Fibroblast of skin of right biceps (primary cell): Measurements from ENCODE around the gene ITLN1.

ENCODE experiments used
- DNase-seq: peaks from one replicate; pipeline ENCODE4 v3.0.0-alpha.2; 2013

The ITLN1 gene

GRCh38 chr1:160853754-160854153 lies 31.2 kb downstream of the ITLN1 start:
- no peak for DNase-seq

DNA sequence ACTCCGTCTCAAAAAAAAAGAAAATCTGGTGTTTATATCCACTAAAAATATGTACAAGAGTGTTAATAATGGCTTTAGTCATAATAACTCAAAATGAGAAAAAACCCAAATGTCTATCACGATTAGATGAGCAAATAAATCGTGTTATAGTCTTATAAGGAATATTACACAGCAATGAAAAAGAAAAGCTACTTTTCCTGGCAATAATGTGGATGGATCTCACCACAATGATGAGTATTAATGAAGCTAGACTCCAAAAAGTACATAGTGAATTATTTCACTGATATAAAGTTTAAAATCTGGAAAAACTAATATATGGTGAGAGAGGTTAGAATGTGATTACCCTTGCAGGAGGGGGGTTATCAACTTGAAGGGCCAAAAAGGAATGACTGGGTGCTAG lies 32.0 kb downstream of the ITLN1 start:
- no peak for DNase-seq

GRCh38 chr1:160850993-160851392 lies 34.0 kb downstream of the ITLN1 start:
- no peak for DNase-seq

DNA sequence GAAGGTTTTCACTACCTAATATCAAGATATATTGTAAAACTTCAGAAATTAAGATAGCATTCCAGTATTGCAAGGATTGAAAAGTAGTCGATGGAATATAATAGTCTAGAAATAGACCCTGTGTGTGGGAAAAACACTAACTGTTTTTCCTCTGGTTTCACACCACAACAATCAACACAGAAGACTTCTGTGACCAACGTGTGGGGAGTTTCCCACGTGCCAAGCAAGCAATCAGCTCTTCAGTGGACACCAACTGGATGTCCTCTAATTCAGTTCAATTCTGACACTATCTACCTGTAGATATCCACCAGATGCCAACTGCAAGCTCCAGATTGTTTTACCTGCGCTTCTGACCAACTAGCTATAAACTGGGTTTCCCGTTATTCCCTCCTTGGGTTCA lies 34.4 kb downstream of the ITLN1 start:
- DNase-seq, result no peak

DNA sequence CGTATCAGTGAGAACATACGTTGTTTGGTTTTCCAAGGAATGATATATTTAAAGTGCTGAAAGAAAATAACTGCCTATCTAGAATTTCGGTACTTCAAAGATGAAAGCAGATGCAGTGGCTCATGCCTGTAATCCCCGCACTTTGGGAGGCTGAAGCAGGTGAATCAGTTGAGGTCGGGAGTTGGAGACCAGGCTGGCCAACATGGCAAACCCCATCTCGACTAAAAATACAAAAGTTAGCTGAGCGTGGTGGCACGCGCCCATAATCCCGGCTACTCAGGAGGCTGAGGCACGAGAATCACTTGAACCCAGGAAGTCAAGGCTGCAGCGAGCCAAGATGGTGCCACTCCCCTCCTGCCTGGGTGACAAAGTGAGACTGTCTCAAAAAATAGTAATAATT lies 38.7 kb downstream of the ITLN1 start:
- DNase-seq, result no peak

DNA sequence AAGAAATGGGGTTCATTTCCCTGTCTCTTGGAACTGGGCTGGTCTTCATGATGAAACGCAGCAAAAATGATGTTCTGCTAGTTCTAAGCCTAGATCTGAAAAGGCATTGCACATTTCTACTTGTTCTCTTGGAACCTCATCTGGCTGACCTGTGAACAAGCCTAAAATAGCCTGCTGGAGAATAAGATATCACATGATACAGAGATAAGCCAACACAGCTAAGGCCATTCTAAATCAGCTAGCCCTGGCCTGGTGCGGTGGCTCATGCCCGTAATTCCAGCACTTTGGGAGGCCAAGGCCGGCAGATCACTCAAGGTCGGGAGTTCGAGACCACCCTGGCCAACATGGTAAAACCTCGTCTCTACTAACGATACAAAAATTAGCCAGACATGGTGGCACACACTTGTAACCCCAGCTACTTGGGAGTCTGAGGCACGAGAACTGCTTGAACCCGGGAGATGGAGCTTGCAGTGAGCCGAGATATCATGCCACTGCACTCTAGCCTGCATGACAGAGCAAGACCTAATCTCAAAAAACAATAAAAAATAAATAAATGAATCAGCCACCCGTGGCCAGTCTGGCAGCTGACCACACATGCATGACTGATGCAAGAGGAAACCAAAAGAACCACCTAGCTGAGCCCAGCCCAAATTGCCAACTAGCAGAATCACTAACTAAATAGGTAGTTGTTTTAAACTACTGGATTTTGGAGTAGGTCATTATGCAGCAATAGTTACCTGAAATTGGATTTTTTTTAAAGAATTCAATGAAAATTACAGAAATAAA lies 40.3 kb downstream of the ITLN1 start:
- DNase-seq, result no peak

DNA sequence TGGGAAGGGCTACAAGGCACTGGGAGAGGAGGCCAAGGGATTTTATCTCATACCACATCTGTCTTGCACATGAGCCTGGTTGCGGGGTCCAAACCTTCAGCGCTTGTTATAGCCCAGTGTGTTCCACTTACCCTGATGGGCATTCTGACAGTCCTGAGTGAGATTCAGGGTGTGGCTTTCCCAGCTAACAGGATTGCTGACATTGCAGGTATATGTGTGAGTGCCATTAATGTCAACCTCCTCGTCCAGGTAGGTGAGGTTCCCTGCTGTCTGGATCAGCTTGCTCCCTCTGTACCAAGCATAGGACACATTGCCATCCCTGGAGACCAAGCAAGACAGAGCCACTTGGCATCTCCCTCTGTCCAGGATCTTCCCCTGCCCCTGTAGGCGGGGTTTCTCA lies 43.9 kb downstream of the ITLN1 start:
- no peak for DNase-seq

DNA sequence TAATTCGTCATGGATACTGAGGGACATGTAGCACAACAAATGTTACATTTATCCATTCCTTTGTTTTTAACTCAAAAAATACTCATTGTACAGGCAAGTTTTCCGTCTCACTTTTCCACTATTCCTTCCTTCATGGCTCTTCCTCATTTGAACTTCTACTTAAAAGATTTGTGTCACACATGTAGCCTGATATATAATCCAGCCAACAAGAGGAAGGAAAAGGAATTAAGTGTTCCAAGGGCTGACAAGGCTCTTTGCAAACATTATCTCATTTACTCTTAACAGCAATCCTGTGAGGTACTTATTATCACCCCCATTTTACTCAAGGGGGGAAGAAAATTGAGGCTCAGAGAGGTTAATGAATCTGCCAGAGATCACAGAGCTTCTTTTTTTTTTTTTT lies 45.2 kb downstream of the ITLN1 start:
- no peak for DNase-seq

- DNase-seq, result no peak
Observed at GRCh38 chr1:160838888-160839287, 46.1 kb downstream of the ITLN1 start.

DNA sequence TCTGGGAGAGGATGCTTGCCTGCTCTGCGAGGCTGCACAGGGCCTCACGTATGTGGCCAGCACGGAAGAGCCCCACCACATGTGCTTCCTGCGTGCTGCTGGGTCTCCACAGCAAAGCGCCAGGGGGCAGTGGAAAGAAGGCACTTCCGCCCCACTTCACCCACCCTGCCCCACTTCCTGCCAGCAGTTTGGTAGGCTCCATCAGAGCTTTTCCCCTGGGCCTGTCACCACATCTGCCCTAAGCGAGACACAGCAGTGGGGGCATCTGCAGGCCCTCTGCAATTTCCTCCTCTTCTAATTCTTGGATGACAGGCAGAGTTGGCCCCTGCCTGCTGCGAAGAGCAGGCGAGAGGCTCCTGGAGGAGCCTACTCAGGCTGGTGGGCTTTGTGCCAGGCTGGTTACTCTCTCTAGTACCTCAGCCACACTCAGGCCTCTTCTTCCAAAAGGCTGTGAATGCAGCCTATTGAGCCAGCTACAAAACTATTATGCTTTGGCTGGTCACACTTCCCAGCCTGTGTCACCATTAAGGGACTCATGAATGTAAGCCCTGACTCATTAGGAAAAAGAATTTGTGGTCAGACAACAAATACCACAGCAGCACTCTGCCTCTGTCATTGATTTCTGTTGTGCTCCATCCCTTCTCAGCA lies 47.3 kb downstream of the ITLN1 start:
- no peak for DNase-seq

- DNase-seq, result no peak
Observed at GRCh38 chr1:160836981-160837557, 47.9 kb downstream of the ITLN1 start.

DNA sequence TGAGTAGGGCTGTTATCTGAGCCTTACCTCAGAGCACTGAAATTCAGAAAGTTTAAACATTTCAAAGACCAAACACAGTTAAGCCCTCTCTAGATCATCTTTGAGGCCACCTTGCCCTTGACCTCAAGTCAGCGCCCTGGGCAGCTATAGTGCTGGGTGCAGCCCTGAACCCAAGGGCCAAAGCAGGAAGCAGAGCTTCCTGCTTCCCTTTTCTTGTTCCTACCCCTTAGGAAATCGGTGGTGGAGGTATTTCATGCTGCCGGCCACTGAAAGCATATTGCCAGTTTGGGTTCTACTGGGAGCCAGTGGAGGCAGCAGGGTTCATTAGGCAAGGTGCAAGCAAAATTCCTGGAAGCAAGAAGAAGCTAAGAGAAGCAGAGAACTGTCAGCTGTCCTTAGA lies 48.4 kb downstream of the ITLN1 start:
- no peak for DNase-seq

DNA sequence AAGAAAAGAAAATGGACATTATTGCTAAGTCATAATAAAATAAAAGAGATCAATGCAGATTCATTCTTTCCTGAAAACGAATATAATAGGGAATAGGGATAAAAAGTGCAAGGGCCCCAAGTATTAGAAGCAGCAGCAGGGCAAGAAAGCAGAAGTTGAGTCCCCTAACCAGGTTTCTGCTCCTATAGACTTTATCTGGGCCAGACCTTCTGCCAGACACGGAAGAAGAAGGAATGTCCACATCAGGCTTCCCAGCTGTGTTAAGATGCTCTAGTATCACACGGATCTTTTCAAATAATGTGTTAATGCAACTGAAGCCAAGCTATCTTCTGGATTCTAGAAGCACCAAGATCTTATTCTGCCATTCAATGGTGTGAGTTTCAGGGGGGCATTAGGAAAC lies 49.2 kb downstream of the ITLN1 start:
- no peak for DNase-seq

- DNase-seq, result no peak
Observed at GRCh38 chr1:160834945-160835565, 49.9 kb downstream of the ITLN1 start.

GRCh38 chr1:160830321-160831153 lies 54.4 kb downstream of the ITLN1 start:
- DNase-seq, result peak; percentile 10

GRCh38 chr1:160829766-160830165 lies 55.2 kb downstream of the ITLN1 start:
- DNase-seq, result no peak

GRCh38 chr1:160827418-160827817 lies 57.6 kb downstream of the ITLN1 start:
- no peak for DNase-seq

- DNase-seq, result peak; percentile 7
Observed at GRCh38 chr1:160826546-160826945, 58.4 kb downstream of the ITLN1 start.
